Measurements from ENCODE around the gene PPP1R14B.
A peak's percentile ranks its signal among the peaks of the same experiment; 100 is the strongest.

The PPP1R14B gene

DNA sequence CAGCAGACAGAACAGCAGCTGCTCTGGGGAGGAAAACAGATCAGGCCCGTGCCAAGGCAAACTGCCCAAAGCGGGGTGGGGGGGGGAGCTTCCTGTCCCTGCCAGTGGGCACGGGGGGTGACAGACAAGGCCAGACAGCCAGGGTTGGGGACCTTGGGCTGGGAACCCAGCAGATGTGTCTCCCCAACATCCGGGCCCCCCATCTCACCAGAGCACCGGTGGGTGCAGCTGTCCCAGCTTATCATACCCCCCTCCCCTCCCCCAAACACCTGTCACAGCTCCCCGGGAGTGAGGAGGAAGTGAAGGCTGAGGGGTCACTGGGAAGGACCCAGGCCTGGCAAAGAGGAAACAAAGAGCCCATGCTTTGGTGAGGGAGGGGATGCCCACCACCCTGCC is 1.3 kb downstream of the PPP1R14B start:
- no peak for DNase-seq

DNA sequence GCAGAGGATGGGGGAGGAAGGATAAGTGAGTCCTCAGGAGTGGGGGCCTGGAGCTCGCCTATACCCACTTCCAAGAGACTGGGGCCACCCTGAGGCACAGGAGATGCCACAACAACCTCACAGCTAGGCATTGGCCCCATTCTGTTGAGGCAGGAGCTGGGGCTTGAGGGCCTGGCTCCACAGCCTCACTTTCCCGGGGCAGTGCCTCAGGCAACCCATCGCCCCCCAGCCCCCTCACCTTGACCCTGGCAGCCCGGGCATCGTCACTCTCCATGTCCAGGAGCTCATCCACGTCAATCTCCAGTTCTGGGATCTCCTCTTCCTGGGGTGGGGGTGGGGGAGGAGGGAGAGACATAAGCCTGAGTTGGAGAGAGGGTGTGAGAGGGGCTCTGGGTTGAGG is 1.8 kb downstream of the PPP1R14B start:
- no peak for DNase-seq

DNA sequence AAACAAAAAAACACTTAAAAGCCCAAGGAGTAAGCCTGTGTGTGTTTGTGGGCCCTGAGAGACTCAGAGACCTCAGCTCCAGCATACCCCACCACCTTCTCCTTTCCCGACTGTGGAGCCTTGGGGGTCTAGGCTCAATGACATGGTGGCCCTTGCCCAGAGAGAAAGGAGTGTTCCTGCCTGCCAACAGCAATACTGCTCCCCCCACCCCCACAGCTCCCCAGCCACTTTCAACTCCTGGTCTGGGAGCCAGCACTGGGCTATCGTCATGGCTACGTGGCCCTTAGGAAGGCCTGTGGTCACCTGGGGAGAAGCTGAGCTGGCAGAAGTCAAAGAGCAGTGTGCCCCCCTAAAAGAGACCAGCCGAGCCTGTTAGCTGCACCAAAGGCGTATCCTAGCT is 2.6 kb downstream of the PPP1R14B start:
- DNase-seq: no peak

DNA sequence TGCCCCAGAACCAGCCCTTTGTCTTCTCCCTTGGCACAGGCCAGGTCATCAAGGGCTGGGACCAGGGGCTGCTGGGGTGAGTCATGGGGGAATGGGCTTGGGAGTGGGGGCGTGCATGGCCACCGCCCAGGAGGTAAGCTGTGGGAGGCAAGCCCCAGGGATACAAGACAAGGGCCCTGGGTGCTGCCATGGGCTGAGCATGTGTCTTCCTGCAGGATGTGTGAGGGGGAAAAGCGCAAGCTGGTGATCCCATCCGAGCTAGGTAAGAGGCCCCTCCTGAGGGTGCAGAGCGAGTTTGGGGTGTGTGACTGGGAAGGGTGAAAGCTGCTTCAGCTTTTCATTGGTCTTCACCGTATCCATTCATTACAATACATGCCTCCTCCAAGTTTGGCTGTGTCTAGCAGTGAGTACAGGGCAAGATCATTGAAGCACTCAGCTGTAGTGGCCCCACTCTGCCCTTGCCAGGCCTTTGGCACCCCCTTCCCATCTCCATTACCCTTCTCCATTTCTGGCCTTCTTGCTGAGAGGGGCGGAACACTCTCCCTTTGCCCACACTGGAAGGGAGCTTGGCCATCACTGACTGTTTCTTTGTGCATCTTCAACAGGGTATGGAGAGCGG is 3.4 kb downstream of the PPP1R14B start:
- no peak for DNase-seq

DNA sequence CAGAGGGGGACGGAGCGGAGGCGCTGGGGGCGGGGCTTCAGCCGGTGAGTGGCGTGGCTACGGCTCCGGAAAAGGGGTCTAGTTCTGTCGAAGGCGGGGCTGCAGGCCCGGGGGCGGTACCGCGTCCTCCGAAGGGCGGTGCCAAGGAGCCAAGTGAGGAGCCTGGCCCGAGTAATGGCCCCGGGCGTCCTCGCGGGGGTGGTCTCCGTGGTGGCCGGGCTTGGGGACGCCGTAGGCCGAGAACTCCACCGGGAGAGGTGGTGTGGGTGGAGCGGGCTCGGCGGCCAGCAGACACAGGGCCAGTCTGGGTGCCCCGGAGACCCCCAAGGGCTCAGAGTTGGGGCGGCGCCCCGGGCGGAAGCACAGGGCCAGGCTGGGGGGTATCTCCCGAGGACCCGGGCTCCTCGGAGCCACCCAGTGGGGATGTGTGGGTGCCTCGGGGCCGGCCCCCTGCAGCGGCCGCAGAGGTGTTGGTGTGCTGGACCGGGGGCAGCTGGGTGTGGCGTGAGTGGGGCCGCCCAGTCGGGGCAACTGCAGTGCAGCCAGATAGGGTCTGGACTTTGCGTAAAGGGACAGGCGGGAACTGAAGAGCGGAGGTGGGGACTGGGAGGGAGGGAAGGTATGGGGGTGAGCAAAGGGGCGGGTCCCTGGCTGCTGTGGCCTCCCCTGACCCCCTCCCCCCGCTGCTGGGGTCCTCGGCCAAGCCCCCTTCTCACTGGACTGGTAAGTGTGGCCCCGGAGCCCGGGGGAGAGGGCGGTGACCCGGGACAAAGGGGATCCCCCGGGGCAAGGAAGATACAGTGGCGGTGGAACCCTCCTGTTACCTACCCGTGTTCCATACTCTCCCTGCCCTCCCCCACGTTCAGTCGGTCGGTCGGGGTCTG is 5.0 kb downstream of the PPP1R14B start:
- no peak for DNase-seq

DNA sequence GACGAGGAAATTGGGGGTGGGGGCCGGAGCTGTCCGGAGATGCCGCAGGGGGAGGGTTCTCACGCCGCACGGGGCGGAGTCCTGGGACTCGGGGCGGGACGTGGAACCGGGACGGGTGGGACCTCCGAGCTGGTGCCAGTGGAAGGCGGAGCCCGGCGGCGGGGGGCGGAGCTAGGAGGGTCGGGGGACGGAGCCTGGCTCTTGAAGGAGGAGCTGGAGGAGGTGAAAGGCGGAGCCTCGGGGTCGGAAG is 5.6 kb downstream of the PPP1R14B start:
- peak; percentile 100 for DNase-seq

DNA sequence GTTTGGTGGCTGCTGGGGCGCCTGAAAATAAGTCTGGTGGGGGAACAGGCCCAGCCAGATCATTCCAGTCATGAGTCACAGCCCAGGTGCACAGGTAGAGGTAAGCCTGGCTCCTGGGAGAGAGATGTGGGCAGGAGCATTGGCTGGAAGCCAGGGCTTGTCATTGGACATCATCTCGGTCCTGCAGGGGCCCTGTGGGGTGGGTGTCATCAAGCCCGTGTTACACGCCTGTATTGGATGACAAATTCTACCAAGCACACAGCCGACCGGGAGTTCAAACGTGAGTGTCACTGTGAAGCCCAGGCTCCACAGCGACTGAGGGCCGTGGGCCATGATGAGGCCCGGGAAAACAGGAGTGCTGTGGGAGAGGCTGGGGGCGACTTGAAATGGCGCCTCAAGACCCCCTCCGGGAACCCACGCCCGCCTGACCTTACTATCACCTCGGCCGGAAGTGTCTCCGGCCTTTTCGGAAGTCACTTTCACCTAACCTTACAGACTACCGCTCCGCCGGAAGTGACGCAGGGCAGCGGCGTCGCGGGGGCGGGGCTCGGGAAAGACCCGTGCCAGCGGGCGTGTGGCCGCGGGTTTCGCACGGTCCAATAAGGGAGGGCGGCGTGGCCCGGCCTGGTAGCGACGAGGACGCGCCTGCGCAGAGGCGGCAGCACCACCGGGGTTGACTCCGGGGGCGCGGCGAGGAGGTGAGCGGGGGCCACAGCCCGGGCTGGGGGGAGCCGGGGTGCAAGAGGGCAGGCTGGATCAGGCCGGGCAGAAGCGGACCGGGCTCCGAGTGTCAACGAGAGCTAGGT is 6.1 kb downstream of the PPP1R14B start, which contains the start of gene FKBP2:
TSS of gene FKBP2 (plus strand) at position 661 of the 806 bp plus-strand sequence. CDS start 1,293 bp downstream, outside the sequence.
- peak; percentile 98 for DNase-seq

DNA sequence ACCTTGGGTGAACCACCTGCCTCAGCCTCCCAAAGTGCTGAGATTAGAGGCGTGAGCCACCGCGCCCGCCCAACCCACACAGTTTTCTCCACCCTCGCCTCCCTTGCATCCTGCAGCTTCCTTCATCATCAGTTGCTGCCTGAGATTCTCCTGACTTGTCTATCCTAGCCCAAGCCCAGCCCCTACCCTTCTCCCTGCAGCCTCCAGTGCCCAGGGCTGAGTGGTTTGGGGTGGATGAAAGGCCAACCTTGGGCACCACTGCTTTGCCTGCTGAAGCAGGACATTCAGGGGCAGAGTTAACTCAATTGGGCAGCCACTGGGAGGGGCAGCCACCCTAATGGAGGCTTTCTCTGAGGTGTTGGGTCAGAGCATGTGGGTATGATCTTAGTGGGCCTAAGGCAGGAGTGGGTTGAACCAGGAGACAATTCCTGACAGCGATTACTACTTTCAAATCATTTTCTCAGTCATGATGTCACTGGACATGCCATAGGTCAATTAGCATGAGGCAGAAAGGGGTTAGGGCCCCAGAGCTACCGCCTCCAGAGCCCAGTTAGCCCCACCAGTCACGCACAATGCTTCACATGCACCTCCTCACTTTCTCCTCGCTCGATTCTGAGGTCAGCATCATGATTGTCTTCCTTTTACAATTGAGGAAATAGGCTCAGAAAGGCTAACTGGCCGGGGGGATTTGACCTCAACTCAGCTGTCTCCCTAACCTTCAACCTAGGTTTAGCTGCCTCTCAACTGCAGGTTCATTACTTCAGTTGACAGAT is 6.9 kb downstream of the PPP1R14B start:
- DNase-seq: no peak

DNA sequence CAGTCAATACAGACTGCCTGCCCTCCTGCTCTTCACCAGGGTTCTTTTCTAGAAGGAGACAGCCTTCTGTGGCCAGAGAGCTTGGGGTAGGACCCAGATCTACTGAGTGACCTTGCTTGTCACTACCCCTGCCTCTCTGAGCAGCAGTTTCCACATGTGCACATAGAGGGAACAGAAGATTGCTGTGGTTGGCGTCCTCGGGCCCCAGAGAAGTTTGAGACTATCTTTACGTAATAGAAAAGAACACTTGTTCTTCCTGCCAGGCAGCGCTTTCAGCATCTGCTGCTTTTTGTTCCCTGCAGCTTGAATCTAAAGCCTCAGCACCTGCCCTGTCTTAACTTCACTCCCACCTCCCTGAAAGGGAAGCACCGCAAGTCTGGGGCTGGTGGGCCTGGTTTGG is 7.7 kb downstream of the PPP1R14B start:
- no peak for DNase-seq

DNA sequence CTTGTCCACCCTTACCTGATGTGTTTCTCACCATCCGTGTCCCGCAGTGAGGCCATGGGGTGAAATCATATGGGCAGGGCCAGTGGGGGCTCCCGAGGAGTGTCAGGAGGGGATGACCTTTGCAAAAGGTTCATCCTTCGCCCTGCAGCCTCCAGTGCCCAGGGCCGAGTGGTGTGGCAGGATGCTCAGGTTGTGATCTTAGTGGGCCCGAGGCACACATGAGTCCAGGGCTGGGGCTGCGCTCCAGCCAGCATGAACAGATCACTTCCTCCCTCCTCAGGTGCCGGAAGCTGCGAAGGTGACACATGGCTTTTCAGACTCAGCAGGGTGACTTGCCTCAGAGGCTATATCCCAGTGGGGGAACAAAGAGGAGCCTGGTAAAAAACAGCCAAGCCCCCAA is 8.7 kb downstream of the PPP1R14B start:
- no peak for DNase-seq

DNA sequence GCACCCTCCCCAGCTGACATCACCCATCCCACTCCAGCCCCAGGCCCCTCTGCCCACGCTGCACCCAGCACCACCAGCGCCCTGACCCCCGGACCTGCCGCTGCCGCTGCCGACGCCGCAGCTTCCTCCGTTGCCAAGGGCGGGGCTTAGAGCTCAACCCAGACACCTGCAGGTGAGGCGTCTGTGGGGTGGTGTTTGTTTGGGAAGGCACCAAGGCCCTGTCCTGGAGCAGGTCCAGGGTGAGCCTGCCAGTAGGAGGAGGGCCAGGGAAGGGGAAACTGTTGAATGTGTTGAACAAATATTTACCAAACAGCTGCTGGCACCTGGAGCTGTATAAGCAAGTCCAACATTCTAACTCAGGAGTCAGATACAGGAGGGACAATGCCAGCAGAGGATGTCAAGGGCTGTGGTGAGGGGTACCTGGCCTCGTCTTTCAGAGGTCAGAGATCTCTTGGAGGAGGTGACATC is 9.2 kb downstream of the PPP1R14B start:
- no peak for DNase-seq

DNA sequence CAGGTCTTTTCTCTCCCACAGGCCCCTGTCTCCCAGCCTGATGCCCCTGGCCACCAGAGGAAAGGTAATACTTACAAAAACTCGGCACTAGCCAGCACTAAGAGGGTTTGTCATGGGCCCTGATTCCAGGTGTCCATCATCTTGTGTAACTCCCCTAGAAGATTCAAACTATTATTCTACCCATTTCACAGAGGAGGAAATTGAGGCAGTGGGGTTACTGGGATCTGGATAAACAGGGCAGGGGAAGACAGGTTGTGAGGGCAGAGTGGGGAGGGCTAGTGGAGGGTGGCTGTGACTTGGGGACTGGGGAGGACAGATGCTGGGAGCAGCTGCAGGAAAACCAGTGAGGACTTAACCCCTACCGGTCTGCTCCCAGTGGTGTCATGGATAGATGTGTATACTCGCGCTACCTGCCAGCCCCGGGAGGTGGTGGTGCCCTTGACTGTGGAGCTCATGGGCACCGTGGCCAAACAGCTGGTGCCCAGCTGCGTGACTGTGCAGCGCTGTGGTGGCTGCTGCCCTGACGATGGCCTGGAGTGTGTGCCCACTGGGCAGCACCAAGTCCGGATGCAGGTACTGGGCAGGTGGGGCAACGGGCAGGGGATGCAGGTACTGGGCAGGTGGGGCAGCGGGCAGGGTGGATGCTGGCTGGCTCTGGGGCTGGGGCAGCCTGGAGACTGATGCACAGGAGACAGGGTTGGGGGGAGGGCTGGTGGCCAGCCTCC is 11.1 kb downstream of the PPP1R14B start:
- no peak for DNase-seq

DNA sequence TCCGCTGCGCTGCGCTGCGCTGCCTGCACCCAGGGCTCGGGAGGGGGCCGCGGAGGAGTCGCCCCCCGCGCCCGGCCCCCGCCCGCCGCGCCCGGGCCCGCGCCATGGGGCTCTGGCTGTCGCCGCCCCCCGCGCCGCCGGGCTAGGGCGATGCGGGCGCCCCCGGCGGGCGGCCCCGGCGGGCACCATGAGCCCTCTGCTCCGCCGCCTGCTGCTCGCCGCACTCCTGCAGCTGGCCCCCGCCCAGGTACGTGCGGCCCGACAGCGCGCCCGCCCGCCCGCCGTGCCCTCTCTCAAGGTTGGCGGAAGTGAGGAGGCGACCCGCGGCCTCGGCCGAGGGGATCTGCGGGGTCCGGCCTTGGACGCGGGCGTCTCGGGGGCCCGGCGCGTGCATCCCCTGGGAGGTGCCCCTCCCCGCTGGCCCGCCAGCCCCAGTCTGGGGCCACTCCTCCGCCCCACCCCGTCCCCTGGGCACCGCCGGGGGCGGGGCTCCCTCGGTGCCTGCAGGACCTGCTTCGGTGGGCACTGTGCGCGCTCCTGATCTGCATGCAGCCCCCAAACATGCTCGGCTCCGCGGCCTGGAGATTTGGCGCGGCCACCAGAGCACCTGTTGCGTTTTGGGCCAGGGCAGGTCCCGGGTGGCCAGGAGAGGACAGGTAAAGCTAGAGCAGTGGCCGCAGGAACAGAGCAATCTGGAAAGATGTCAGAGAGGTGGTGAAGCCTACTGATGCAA is 11.9 kb downstream of the PPP1R14B start:
- no peak for DNase-seq

DNA sequence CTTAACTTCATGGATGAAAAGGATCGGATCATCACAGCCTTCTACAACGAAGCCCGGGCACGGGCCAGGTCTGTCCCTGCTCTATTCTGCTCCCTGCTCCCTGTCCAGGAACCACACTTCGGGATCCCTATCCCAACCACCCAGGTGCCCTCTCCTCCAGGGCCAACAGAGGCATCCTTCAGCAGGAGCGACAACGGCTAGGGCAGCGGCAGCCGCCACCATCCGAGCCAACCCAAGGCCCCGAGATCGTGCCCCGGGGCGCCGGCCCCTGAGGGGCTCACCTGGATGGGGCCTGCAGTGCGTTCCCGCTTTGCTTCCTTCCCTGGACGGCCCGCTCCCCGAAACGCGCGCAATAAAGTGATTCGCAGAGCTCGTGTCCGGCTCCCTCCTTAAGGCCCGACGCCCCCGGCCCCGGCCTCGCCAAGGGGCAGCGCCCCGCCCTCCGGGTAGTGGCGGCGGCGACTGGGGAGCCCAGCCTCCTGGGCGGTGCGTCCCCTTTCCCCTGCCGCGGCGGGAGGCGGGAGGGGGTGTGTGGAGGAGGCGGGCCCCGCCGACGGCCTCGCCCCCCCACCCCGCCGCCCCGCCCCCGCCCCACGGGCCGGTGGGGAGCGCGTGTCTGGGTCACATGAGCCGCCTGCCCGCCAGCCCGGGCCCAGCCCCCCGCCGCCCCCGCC is 12.7 kb downstream of the PPP1R14B start, which contains the start of gene VEGFB:
TSS of gene VEGFB (plus strand) at position 672 of the 674 bp plus-strand sequence. CDS start 250 bp downstream, outside the sequence.
- DNase-seq: peak; percentile 64

DNA sequence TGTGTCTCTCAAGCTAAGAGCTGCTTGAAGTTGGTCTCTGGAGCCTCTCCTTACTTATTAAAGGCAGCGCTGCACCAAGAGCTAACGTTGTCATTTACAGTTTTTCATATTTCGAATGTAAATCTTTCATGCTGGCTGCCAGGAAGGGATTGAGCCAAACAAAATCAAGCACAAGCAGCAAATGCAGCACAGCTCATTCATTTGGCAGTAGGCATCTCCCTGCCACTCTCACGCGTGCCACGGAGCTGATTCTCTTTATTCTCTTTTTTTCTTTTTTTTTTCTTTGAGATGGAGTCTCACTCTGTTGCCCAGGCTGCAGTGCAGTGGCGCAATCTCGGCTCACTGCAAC is 13.8 kb downstream of the PPP1R14B start:
- no peak for DNase-seq

DNA sequence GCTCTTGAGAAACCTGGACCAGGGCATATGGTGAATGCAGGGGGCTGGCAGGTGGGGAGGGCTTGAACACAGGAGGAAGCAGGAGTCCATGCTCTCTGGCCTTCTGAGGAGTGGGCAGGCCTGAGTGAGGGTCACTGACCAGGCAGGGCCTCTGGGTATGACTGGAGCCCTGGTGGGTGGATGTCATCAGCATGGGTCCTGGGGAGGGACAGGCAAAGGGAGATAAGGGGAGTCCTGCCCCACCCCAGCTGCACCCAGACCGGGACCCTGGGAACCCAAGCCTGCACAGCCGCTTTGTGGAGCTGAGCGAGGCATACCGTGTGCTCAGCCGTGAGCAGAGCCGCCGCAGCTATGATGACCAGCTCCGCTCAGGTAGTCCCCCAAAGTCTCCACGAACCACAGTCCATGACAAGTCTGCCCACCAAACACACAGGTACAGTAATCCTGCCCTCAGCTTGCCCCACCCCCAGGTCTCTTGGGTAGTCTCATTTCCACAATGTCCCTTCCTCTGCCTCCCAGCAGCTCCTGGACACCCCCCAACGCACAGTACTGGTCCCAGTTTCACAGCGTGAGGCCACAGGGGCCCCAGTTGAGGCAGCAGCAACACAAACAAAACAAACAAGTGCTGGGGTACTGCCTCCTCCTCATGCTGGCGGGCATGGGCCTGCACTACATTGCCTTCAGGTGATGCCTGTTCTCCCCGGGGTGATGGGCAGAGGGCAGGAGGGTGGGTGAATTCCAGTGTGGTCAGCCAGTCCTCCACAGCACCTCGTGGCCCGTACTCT is 14.4 kb downstream of the PPP1R14B start:
- no peak for DNase-seq

DNA sequence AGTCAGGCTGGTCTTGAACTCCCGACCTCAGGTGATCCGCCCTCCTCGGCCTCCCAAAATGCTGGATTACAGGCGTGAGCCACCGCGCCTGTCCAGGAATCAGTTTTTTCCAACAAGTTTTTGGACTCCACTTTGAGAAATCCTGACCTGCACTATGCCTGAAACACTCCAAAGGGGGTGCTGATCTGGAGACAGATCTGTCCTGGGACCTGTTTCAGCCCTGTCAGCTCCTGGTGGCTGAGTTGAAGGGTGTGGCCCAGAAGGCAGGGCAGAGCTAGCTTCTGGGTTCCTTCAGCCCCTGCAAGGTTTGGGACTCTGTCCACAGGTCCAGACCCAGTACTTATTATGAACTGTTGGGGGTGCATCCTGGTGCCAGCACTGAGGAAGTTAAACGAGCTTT is 15.2 kb downstream of the PPP1R14B start:
- no peak for DNase-seq

DNA sequence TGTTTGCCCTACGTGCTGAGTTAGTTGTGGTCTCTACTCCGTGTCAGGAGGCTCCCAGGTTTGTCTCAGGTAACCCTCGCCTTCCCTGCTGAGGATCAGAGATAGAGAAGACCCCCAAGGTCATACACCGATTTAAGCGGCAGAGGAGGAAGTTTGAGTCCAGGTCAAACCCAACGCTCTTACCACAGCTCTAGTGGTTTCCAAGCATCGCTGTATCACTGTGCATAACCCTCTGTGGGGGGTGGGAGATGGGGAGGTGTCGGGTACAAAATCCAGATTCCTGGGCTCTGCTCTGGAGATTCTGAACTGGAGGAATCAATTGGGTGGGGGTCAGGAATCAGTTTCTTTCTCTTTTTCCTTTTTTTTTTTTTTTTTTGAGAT is 15.8 kb downstream of the PPP1R14B start:
- DNase-seq: no peak

DNA sequence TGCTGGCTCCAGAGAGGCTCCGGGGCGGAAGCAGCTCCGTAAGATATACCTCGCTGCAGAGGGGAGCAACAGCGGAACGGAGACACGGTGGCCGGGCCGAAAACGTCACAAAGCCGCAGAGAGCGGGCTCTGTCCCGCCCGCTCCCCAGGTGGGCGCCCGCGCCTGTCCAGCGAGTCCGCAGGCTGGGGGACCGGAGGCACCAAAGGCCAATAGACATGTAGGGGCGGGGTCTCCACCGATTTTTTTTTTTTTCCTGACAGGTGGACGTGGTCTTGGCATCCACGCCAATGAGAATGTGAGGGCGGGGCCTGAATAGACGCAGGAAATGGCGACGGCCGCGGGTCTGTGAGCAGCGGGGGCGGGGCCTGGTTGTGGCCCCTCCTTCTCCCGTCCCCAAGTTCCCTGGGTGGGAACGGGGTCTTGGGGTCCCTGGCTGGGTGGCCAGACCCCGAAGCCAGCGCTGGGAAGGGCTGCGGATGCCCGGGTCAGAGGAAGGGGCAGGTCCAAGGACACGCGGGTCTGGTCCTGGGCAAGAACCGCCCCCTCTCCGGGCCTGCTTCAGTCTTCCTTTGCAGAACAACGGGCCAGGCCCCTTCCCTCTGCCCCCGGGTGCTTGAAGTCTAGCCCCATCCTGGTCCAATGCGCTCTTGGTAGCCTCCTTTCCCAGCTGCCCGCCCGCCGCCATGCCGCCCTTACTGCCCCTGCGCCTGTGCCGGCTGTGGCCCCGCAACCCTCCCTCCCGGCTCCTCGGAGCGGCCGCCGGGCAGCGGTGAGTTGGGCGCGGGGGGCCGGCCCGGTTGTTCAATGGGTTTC is 16.4 kb downstream of the PPP1R14B start, which contains the start of gene DNAJC4:
TSS of gene DNAJC4 (plus strand) at position 378 of the 814 bp plus-strand sequence. CDS start at position 685, 307 bp downstream.
- peak; percentile 91 for DNase-seq

All from stimulated activated CD4-positive, alpha-beta T cell treated with anti-CD3 and anti-CD28 coated beads, Interleukin-4, amount 100 ng/mL, for 24 hours (primary cell).